GM12873 (cell line): ENCODE results near the gene NPM1.

Experiments
- TF ChIP-seq, protein P1 (sequence below): IDR thresholded peaks from 2 replicates; pipeline ENCODE4 v1.5.1; 2012; ENCODE audit warnings: low read depth, mild to moderate bottlenecking, moderate library complexity, low read length, control low read depth; ENCODE audit not compliant: insufficient read depth; ENCODE audit errors: missing control alignments

NPM1 gene

DNA sequence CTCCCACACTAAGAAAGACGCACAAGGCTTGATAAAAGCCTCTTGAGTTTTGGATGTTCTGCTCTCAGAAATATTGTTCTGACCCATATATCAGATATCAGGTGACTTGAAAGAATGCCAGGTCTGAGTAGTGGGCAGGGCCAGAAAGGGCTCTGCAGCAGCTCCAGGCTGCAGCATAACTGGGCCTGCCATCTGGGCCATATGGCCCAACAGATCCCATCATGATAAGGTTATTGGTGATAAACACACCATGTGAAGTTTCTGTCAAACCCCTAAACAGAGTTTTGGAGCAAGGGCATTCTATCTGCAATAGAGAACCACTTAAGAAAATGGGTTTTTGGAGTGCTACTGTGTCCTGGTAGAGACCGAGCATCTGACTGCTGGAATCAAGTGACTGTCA is 29.8 kb upstream of the NPM1 start:
- TF ChIP-seq, protein P1, sequence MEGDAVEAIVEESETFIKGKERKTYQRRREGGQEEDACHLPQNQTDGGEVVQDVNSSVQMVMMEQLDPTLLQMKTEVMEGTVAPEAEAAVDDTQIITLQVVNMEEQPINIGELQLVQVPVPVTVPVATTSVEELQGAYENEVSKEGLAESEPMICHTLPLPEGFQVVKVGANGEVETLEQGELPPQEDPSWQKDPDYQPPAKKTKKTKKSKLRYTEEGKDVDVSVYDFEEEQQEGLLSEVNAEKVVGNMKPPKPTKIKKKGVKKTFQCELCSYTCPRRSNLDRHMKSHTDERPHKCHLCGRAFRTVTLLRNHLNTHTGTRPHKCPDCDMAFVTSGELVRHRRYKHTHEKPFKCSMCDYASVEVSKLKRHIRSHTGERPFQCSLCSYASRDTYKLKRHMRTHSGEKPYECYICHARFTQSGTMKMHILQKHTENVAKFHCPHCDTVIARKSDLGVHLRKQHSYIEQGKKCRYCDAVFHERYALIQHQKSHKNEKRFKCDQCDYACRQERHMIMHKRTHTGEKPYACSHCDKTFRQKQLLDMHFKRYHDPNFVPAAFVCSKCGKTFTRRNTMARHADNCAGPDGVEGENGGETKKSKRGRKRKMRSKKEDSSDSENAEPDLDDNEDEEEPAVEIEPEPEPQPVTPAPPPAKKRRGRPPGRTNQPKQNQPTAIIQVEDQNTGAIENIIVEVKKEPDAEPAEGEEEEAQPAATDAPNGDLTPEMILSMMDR: no peak

DNA sequence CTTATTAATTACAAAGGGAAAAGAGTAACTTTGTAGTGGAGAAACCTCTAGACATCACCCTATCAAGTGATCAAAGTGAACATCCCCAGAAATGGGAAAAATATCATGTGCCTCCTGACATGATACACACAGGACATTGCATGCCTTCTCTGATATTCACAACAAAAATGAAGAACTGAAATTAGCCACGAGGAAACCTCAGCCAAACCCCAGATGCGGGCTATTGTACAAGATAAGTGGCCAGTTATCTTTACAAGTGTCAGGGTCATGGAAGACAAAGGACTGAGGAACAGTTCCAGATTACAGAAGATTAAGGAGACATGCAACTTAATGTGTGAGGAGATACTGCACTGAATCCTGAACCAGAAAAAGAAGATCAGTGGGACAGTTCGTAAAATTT is 23.8 kb upstream of the NPM1 start:
- TF ChIP-seq, protein P1: no peak

DNA sequence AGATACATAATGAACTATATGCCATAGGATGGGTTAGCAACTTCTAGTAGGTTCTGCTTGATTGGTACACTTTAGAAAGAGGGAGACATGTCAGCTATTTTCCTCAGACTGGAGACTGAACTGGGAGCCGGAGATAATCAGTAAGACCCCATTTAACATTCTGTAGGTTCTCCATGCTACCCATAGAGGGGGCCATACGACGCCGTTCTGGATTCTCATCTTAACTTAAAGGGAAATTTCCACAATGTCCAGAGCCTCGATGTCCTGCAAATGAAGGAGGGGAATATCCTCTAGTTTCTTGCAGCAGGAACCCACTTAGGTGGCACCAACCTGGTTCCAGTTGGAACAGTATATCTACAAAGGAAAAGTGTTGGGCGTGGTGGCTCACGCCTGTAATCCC is 22.3 kb upstream of the NPM1 start:
- TF ChIP-seq, protein P1: peak; percentile 52

DNA sequence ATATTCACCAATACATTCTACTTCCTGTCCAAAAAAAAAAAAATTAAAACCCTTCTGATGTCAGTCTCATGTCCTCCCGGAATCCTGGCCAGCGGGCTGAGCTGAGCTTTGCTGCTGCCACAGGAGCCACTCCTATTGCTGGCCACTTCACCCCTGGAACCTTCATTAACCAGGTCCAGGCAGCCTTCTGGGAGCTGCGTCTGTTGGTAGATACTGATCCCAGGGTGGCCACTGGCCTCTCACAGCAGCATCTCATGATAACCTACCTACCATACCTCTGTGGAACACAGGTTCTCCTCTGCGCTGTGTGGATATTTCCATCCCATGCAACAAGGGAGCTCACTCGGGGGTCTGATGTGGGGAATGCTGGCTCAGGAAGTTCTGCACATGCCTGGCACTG is 21.0 kb upstream of the NPM1 start:
- TF ChIP-seq, protein P1: no peak

DNA sequence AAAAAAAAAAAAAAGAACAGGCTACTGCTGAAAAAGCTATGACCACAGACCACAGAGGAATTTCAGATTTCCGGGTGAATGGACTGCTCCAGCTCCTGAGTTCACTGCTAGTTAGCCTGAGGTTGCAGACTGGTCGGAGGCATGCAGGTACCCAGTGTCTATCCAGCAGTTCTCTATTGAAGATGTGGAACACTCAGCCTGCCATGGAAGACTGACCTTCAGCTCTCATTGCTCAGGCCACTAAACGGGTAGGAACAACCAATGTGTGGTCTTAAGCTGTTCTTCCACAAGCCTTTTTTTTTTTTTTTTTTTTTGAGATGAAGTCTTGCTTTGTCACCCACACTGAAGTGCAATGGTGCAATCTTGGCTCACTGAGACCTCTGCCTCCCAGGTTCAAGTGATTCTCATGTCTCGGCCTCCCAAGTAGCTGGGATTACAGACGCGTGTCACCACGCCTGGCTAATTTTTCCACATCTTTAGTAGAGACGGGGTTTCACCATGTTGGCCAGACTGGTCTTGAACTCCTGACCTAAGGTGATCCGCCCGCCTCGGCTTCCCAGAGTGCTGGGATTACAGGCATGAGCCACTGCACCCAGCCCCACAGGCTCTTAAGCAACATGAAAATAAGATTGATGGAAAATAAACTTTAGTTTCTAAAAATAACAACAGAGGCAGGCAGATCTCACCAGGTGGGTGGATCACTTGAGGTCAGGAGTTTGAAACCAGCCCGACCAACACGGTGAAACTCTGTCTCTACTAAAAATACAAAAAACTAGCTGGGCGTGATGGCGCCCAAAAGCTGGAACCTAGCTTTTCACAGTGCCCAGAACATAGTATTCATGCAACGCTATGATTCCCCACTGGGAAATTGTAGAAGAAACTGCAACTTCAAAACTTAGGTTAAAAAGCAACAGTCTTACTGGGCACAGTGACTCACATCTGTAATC is 20.0 kb upstream of the NPM1 start:
- TF ChIP-seq, protein P1: no peak

DNA sequence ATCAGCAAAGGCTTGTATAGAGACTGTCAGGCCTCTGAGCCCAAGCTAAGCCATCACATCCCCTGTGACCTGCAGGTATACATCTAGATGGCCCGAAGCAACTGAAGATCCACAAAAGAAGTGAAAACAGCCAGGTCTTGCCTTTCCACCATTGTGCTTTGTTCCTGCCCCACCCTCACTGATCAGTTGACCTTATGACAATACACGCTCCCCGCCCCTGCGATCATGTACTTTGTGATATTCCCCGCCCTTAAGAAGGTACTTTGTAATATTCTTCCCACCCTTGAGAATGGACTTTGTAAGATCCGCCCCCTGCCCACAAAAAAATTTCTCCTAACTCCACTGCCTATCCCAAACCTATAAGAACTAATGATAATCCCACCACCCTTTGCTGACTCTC is 18.6 kb upstream of the NPM1 start:
- TF ChIP-seq, protein P1: no peak

DNA sequence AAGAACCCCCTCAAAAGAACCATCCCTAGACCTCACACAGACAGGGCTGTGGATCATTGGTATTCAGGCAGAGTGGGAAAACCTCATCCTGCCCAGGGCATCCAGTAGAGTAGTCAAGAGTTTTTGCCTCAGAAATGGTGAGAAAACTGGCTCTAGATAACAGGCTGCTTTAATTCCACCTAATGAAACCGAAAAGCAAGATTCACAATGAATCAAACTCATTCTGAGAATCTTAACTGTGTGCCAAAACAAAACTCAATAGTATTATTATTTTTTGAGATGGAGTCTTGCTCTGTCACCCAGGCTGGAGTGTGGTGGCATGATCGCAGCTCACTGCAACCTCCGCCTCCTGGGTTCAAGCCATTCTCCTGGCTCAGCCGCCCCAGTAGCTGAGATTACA is 17.8 kb upstream of the NPM1 start:
- TF ChIP-seq, protein P1: no peak
